HCT116 (cell line): Measurements from ENCODE around the gene TOR4A. TPM values are rescaled to one million over a fixed set of nuclear protein-coding genes. Genes with fewer than 3 reads are reported as not detected.

ENCODE experiments used
- ATAC-seq: fragments of 200-7000 bp; cut with Tn5 transposase; 2 replicates; pipeline ENCODE4 v1.9.1; 2020; ENCODE audit warnings: mild to moderate bottlenecking, moderate library complexity
- BruUV-seq: library from RNA; stranded (reverse); fragments of 400-500 nt; replicated peaks from 2 replicates; lab custom pipeline; 2021; lab: Mats Ljungman, UMichigan
- CTCF ChIA-PET: fragments of 300-600 bp; sonication (Branson Sonifier 250); formaldehyde crosslinking; loops from one replicate; lab custom pipeline; 2021; ENCODE audit warnings: antibody characterized with exemption; lab: Charles Lee
- POLR2A ChIA-PET: fragments of 300-600, 350-600 bp; sonication (Branson Sonifier 250); formaldehyde crosslinking; loops from one replicate; lab custom pipeline; 2021; ENCODE audit warnings: antibody characterized with exemption; lab: Charles Lee
- RAD21 ChIA-PET, 2 experiments: fragments of 300-600 bp; sonication (Branson Sonifier 250); formaldehyde crosslinking; loops; one replicate each; lab custom pipeline; 2023; ENCODE audit warnings: low total read pairs in 2 of 2; ENCODE audit not compliant: uncharacterized antibody in 2 of 2, unreplicated experiment in 2 of 2, low non-redundant PET in 1 of 2; lab: Charles Lee
- DNase-seq: peaks from one replicate; pipeline ENCODE4 v3.0.0-alpha.2; 2010; ENCODE audit warnings: low read depth, low spot score
- H2AFZ ChIP-seq: fragments of 200-600 bp; shearing (Covaris generic), sonication (generic); 2 replicates; pipeline ENCODE4 v1.6.1; 2017; ENCODE audit warnings: low read depth, mixed run types, mixed read lengths, antibody characterized with exemption, low read length; ENCODE audit not compliant: poor library complexity, severe bottlenecking
- H3K27ac ChIP-seq: 2 replicates; pipeline ENCODE4 v1.5.1; 2012; ENCODE audit warnings: low read depth, low read length
- H3K27me3 ChIP-seq: fragments of 200-600 bp; sonication (generic); 2 replicates; pipeline ENCODE4 v1.6.1; 2016; ENCODE audit warnings: mixed run types, low read length, mixed read lengths; ENCODE audit not compliant: insufficient read depth
- H3K36me3 ChIP-seq, 2 experiments: fragments of 200-500 bp in 1 of 2; fragments of 200-600 bp in 1 of 2; sonication (Bioruptor generic) in 1 of 2; sonication (generic) in 1 of 2; 2 replicates each; pipeline versions ENCODE4 v1.5.1 to v1.6.1; 2014 to 2016; ENCODE audit warnings: low read length in 2 of 2, inconsistent platforms in 1 of 2, mixed read lengths in 1 of 2, mixed run types in 1 of 2; ENCODE audit not compliant: insufficient read depth in 2 of 2, control insufficient read depth in 1 of 2
- H3K4me1 ChIP-seq, 2 experiments: fragments of 200-600 bp in 1 of 2; sonication (generic) in 1 of 2; 2 replicates each; pipeline versions ENCODE4 v1.5.1 to v1.6.1; 2012 to 2017; ENCODE audit warnings: low read length in 2 of 2, inconsistent platforms in 1 of 2, mild to moderate bottlenecking in 1 of 2, mixed read lengths in 1 of 2, mixed run types in 1 of 2, moderate library complexity in 1 of 2; ENCODE audit not compliant: insufficient read depth in 2 of 2, control insufficient read depth in 1 of 2
- H3K4me2 ChIP-seq: fragments of 200-600 bp; sonication (generic); 2 replicates; pipeline ENCODE4 v1.6.1; 2017; ENCODE audit warnings: mixed run types, low read length, mixed read lengths
- H3K4me3 ChIP-seq, 2 experiments: fragments of 200-600 bp in 1 of 2; sonication (generic) in 1 of 2; replicated peaks in 1 of 2; 2 replicates each; pipeline ENCODE4 v1.5.1; 2011 to 2016; ENCODE audit warnings: low read length in 2 of 2, control low read depth in 1 of 2, low read depth in 1 of 2, mild to moderate bottlenecking in 1 of 2, mixed read lengths in 1 of 2, mixed run types in 1 of 2
- H3K79me2 ChIP-seq: fragments of 200-600 bp; sonication (generic); 2 replicates; pipeline ENCODE4 v1.6.1; 2017; ENCODE audit warnings: mild to moderate bottlenecking, mixed run types, low read length, moderate library complexity, mixed read lengths; ENCODE audit not compliant: insufficient read depth
- H3K9ac ChIP-seq: fragments of 200-600 bp; sonication (generic); 2 replicates; pipeline ENCODE4 v1.6.1; 2016; ENCODE audit warnings: low read length, mixed read lengths
- H3K9me2 ChIP-seq: fragments of 200-600 bp; sonication (generic), shearing (Covaris generic); 2 replicates; pipeline ENCODE4 v1.6.1; 2017; ENCODE audit warnings: mixed run types, mild to moderate bottlenecking, moderate library complexity; ENCODE audit not compliant: insufficient read depth
- H3K9me3 ChIP-seq, 2 experiments: fragments of 200-500 bp in 1 of 2; fragments of 200-600 bp in 1 of 2; sonication (Bioruptor generic) in 1 of 2; sonication (generic) in 1 of 2; 2 replicates each; pipeline ENCODE4 v1.6.1; 2014 to 2017; ENCODE audit warnings: low read length in 2 of 2, mixed read lengths in 2 of 2, inconsistent platforms in 1 of 2, low read depth in 1 of 2, mild to moderate bottlenecking in 1 of 2, mixed run types in 1 of 2, moderate library complexity in 1 of 2; ENCODE audit not compliant: control insufficient read depth in 1 of 2, insufficient read depth in 1 of 2
- H4K20me1 ChIP-seq: fragments of 200-600 bp; sonication (generic), shearing (Covaris generic); 2 replicates; pipeline ENCODE4 v1.6.1; 2017; ENCODE audit warnings: mixed run types, mild to moderate bottlenecking, moderate library complexity; ENCODE audit not compliant: insufficient read depth
- ATF3 ChIP-seq: IDR thresholded peaks from 2 replicates; pipeline ENCODE4 v1.6.1; 2012
- CEBPB ChIP-seq: IDR thresholded peaks from 2 replicates; pipeline ENCODE4 v1.6.1; 2012; ENCODE audit warnings: low read depth
- CTCF ChIP-seq, 3 experiments: fragments of 200-600 bp in 1 of 3; sonication (generic) in 1 of 3; IDR thresholded peaks in 2 of 3; conservative IDR thresholded peaks in 1 of 3; 2 replicates each; pipeline ENCODE4 v1.5.1; 2012 to 2017; ENCODE audit warnings: low read depth in 2 of 3, low read length in 2 of 3, antibody characterized with exemption in 1 of 3, borderline replicate concordance in 1 of 3, control low read depth in 1 of 3, mild to moderate bottlenecking in 1 of 3, mixed read lengths in 1 of 3, mixed run types in 1 of 3, moderate library complexity in 1 of 3; ENCODE audit not compliant: insufficient read depth in 1 of 3
- EGR1 ChIP-seq: IDR thresholded peaks from 2 replicates; pipeline ENCODE4 v1.6.1; 2012; ENCODE audit warnings: low read depth
- ELF1 ChIP-seq: IDR thresholded peaks from 2 replicates; pipeline ENCODE4 v1.6.1; 2012; ENCODE audit warnings: low read depth, borderline replicate concordance
- EZH2 ChIP-seq: fragments of 200-600 bp; sonication (generic); IDR thresholded peaks from 2 replicates; pipeline ENCODE4 v1.6.1; 2017; ENCODE audit warnings: antibody characterized with exemption, mixed run types
- JUND ChIP-seq: IDR thresholded peaks from 2 replicates; pipeline ENCODE4 v1.6.1; 2012
- MAX ChIP-seq: IDR thresholded peaks from 2 replicates; pipeline ENCODE4 v1.6.1; 2012
- POLR2A ChIP-seq: IDR thresholded peaks from 2 replicates; pipeline ENCODE4 v1.7.0; 2011; ENCODE audit warnings: borderline replicate concordance; ENCODE audit not compliant: insufficient read depth, insufficient read length; ENCODE audit errors: extremely low read depth
- POLR2AphosphoS5 ChIP-seq: IDR thresholded peaks from 2 replicates; pipeline ENCODE4 v1.6.1; 2011; ENCODE audit warnings: mild to moderate bottlenecking, low read depth, low read length, moderate library complexity
- TCF7L2 ChIP-seq: IDR thresholded peaks from 2 replicates; pipeline ENCODE4 v1.7.0; 2011; ENCODE audit warnings: borderline replicate concordance, inconsistent platforms; ENCODE audit not compliant: insufficient read depth, insufficient read length; ENCODE audit errors: extremely low read depth
- YY1 ChIP-seq: IDR thresholded peaks from 2 replicates; pipeline ENCODE4 v1.6.1; 2011; ENCODE audit warnings: low read length, low read depth, moderate library complexity, mild to moderate bottlenecking; ENCODE audit not compliant: insufficient replicate concordance; ENCODE audit errors: extremely low read depth
- ZBTB33 ChIP-seq: IDR thresholded peaks from 2 replicates; pipeline ENCODE4 v1.6.1; 2011; ENCODE audit warnings: mild to moderate bottlenecking, low read length, moderate library complexity; ENCODE audit not compliant: insufficient replicate concordance; ENCODE audit errors: extremely low read depth
- ZFX ChIP-seq: fragments of 450-650 bp; IDR thresholded peaks from 2 replicates; pipeline ENCODE4 v1.6.1; 2017
- intact Hi-C: fragments of 100-400 bp; cut with micrococcal nuclease; formaldehyde crosslinking; loops from 2 replicates; pipeline ENCODE4 v1.10.0; 2022
- total RNA-seq: library from RNA; stranded (reverse); gene quantifications from one replicate; pipeline ENCODE4 v1.2.1, GENCODE V29; 2021; ENCODE audit not compliant: unreplicated experiment

The TOR4A gene
- total RNA-seq, 1 experiment from 2014 or later, result 34.0 TPM

- H3K9ac ChIP-seq, result no peak overlapping the region
Observed at GRCh38 chr9:137263506-137263905, 14.0 kb upstream of the TOR4A start.

More at GRCh38 chr9:137263506-137263905, 14.0 kb upstream of the TOR4A start:
- Histone ChIP-seq H3K79me2 (peaks cover 15% of the 10 kb centered on the region; the same call in 1 of the 2 replicates), H3K4me1 (no peaks in the 10 kb centered on the region), H3K36me3 (peaks cover 14 to 27% of the 10 kb centered on the region in 2 experiments), H2AFZ (no peak overlapping the region), H3K27me3 (no peaks in the 10 kb centered on the region), H3K9me3 (no peaks in the 10 kb centered on the region), H3K27ac (no peak overlapping the region; the same call in 1 of the 2 replicates), H3K9me2 (no peaks in the 10 kb centered on the region), H3K4me2 (no peak overlapping the region), H4K20me1 (no peaks in the 10 kb centered on the region), H3K4me3 (no peak overlapping the region)
- RAD21 ChIA-PET, result no interaction called here
- POLR2A ChIA-PET, result interaction anchor here (0.6 kb wide), 1 partner anchor 101 kb away, joined by 3 read pairs; no protein-coding TSS in a partner anchor
- no TSS peak for BruUV-seq
- TF ChIP-seq CTCF (IDR thresholded peaks at IDR 0.05 in 2 of 3, conservative IDR thresholded peaks at IDR 0.05 in 1 of 3; ENCODE audit: borderline replicate concordance in 1 of 3, insufficient read depth in 1 of 3, low read depth in 2 of 3, low read length in 2 of 3), result no peak
- no peak for TF ChIP-seq EZH2
- TF ChIP-seq EGR1, result no peak
- no peak for TF ChIP-seq POLR2A
- no peak for TF ChIP-seq POLR2AphosphoS5
- no peak for TF ChIP-seq ELF1
- no peak for TF ChIP-seq CEBPB
- no peak for TF ChIP-seq ZBTB33
- no peak for TF ChIP-seq TCF7L2
- no peak for TF ChIP-seq ZFX
- no peak for TF ChIP-seq ATF3
- no peak for TF ChIP-seq JUND
- no peak for TF ChIP-seq MAX
- no peak for TF ChIP-seq YY1
- CTCF ChIA-PET, result no interaction called here
- intact Hi-C loops, result no loop called here
- no peak for DNase-seq
- ATAC-seq, result no peak
